DND-41 (cell line): ENCODE data around the gene MEX3B.

Source experiments
- ATAC-seq: fragments of 200-7000 bp; cut with Tn5 transposase; 3 replicates; pipeline ENCODE4 v1.9.1; 2021; ENCODE audit warnings: low read depth; ENCODE audit not compliant: insufficient read depth
- DNase-seq: peaks from one replicate; pipeline ENCODE4 v3.0.0-alpha.2; 2020
- H2AFZ ChIP-seq: 2 replicates; pipeline ENCODE4 v1.6.0; 2012; ENCODE audit warnings: low read depth, low read length
- H3K27ac ChIP-seq: 2 replicates; pipeline ENCODE4 v1.5.1; 2012; ENCODE audit warnings: low read length, inconsistent platforms
- H3K27me3 ChIP-seq: fragments of 200-600 bp; sonication (generic); 2 replicates; pipeline ENCODE4 v1.6.0; 2012; ENCODE audit warnings: low read length, mild to moderate bottlenecking, inconsistent platforms; ENCODE audit not compliant: insufficient read depth, poor library complexity
- H3K36me3 ChIP-seq: 2 replicates; pipeline ENCODE4 v1.5.1; 2012; ENCODE audit warnings: low read length, inconsistent platforms; ENCODE audit not compliant: insufficient read depth
- H3K4me1 ChIP-seq: 2 replicates; pipeline ENCODE4 v1.5.1; 2012; ENCODE audit warnings: mild to moderate bottlenecking, low read length; ENCODE audit not compliant: insufficient read depth
- H3K4me2 ChIP-seq: 2 replicates; pipeline ENCODE4 v1.6.0; 2012; ENCODE audit warnings: mild to moderate bottlenecking, moderate library complexity, low read length, inconsistent platforms; ENCODE audit not compliant: insufficient read depth
- H3K4me3 ChIP-seq, 2 experiments: fragments of 200-600 bp in 1 of 2; shearing (Covaris generic) in 1 of 2; 2 replicates each; pipeline ENCODE4 v1.5.1; 2012 to 2016; ENCODE audit warnings: inconsistent platforms in 2 of 2, low read length in 2 of 2, mild to moderate bottlenecking in 2 of 2, low read depth in 1 of 2, moderate library complexity in 1 of 2
- H3K79me2 ChIP-seq: 2 replicates; pipeline ENCODE4 v1.6.0; 2012; ENCODE audit warnings: low read length, inconsistent platforms; ENCODE audit not compliant: insufficient read depth
- H3K9ac ChIP-seq: 2 replicates; pipeline ENCODE4 v1.6.0; 2012; ENCODE audit warnings: low read depth, mild to moderate bottlenecking, inconsistent platforms, low read length, moderate library complexity
- H3K9me3 ChIP-seq: 2 replicates; pipeline ENCODE4 v1.5.1; 2012; ENCODE audit warnings: low read length, moderate library complexity, mild to moderate bottlenecking, inconsistent platforms; ENCODE audit not compliant: insufficient read depth, severe bottlenecking
- H4K20me1 ChIP-seq: 2 replicates; pipeline ENCODE4 v1.6.0; 2012; ENCODE audit warnings: low read length; ENCODE audit not compliant: insufficient read depth
- EZH2 ChIP-seq: IDR thresholded peaks from 3 replicates; pipeline ENCODE4 v1.6.1; 2012; ENCODE audit warnings: borderline replicate concordance, low read depth, mild to moderate bottlenecking, moderate library complexity, low read length, inconsistent platforms; ENCODE audit not compliant: severe bottlenecking
- TF ChIP-seq, protein P1 (sequence below): IDR thresholded peaks from 2 replicates; pipeline ENCODE4 v1.5.1; 2012; ENCODE audit warnings: borderline replicate concordance, low read length, moderate library complexity, mild to moderate bottlenecking; ENCODE audit not compliant: poor library complexity, severe bottlenecking; ENCODE audit errors: extremely low read depth

Gene MEX3B

GRCh38 chr15:82040390-82040789 lies 5.4 kb downstream of the MEX3B start:
- peaks cover 21% of the 10 kb centered on the region for H3K4me1 ChIP-seq
- TF ChIP-seq EZH2 = no peak
- TF ChIP-seq, protein P1, sequence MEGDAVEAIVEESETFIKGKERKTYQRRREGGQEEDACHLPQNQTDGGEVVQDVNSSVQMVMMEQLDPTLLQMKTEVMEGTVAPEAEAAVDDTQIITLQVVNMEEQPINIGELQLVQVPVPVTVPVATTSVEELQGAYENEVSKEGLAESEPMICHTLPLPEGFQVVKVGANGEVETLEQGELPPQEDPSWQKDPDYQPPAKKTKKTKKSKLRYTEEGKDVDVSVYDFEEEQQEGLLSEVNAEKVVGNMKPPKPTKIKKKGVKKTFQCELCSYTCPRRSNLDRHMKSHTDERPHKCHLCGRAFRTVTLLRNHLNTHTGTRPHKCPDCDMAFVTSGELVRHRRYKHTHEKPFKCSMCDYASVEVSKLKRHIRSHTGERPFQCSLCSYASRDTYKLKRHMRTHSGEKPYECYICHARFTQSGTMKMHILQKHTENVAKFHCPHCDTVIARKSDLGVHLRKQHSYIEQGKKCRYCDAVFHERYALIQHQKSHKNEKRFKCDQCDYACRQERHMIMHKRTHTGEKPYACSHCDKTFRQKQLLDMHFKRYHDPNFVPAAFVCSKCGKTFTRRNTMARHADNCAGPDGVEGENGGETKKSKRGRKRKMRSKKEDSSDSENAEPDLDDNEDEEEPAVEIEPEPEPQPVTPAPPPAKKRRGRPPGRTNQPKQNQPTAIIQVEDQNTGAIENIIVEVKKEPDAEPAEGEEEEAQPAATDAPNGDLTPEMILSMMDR = no peak
- ATAC-seq (no peak), DNase-seq (no peak)
- no peak overlapping the region for H3K4me3 ChIP-seq
- H3K9ac ChIP-seq = no peak overlapping the region
- H3K27me3 ChIP-seq = no peaks in the 10 kb centered on the region
- H2AFZ ChIP-seq = no peak overlapping the region
- no peak overlapping the region for H3K4me2 ChIP-seq
- H3K79me2 ChIP-seq = peaks cover 15% of the 10 kb centered on the region
- H4K20me1 ChIP-seq = peaks cover 18% of the 10 kb centered on the region
- H3K9me3 ChIP-seq = no peaks in the 10 kb centered on the region
- H3K27ac ChIP-seq = no peak overlapping the region
- peaks cover 13% of the 10 kb centered on the region for H3K36me3 ChIP-seq

- Histone ChIP-seq H3K4me3 (no peak overlapping the region), H3K27ac (no peak overlapping the region), H3K79me2 (peaks cover 10% of the 10 kb centered on the region), H2AFZ (no peak overlapping the region), H3K4me2 (no peak overlapping the region), H4K20me1 (peaks cover 18% of the 10 kb centered on the region), H3K9me3 (no peaks in the 10 kb centered on the region), H3K4me1 (peaks cover 20% of the 10 kb centered on the region), H3K27me3 (no peaks in the 10 kb centered on the region), H3K9ac (no peak overlapping the region), H3K36me3 (peaks cover 13% of the 10 kb centered on the region)
- DNase-seq = no peak
- no peak for ATAC-seq
- TF ChIP-seq, protein P1 = no peak
- no peak for TF ChIP-seq EZH2
Measured at GRCh38 chr15:82039871-82040270, 5.9 kb downstream of the MEX3B start.

DNA sequence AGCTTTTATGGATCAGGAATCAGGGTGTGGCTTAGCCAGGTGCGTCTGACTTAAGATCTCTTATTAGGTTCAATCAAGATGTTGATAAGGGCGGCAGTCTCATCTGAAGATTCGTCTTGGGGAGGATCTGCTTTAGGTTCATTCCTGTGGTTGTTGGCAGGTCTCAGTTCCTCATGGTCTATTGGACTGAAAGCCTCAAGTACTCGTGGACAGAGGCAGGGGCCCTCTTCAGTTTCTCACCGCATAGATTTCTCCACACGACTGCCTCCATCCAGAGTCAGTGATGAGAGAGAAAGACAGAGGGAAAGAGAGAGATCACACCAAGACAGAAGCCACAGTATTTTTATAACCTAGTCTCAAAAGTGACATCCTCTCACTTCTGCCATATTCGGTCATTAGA lies 9.4 kb downstream of the MEX3B start:
- H3K79me2 ChIP-seq = no peaks in the 10 kb centered on the region
- no peaks in the 10 kb centered on the region for H3K36me3 ChIP-seq
- H2AFZ ChIP-seq = no peak overlapping the region
- ATAC-seq (no peak), DNase-seq (no peak)
- H3K4me1 ChIP-seq = no peaks in the 10 kb centered on the region
- H3K9me3 ChIP-seq = no peaks in the 10 kb centered on the region
- H3K27me3 ChIP-seq = no peaks in the 10 kb centered on the region
- no peak overlapping the region for H3K9ac ChIP-seq
- H3K27ac ChIP-seq = no peak overlapping the region
- TF ChIP-seq EZH2 = no peak
- TF ChIP-seq, protein P1 = no peak
- H4K20me1 ChIP-seq = no peaks in the 10 kb centered on the region
- H3K4me2 ChIP-seq = no peak overlapping the region
- H3K4me3 ChIP-seq = no peak overlapping the region

DNA sequence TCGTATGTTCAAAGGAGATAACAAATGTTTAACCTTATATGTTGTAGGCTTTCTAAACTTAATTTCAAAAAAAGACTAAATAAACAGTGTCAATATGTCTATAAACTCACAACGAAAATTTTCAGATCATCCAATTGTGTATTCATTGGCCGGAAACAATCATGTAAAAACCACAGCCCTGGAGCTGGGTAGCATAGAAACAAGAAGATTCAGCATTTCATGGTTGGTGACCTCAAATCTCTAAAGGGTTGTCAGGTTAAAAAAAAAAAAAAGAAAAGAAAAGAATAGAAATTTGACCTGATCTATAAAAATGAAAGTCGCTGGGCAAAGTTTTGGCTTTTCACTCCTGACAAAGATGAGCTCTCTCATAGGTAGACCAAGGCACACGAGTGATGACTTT lies 13.9 kb downstream of the MEX3B start:
- no peak for ATAC-seq
- Histone ChIP-seq H3K9ac (no peak overlapping the region), H3K79me2 (no peaks in the 10 kb centered on the region), H3K9me3 (no peaks in the 10 kb centered on the region), H3K27ac (no peak overlapping the region), H4K20me1 (no peaks in the 10 kb centered on the region), H3K4me1 (no peaks in the 10 kb centered on the region), H3K4me3 (no peak overlapping the region), H3K4me2 (no peak overlapping the region), H2AFZ (no peak overlapping the region), H3K36me3 (no peaks in the 10 kb centered on the region), H3K27me3 (no peaks in the 10 kb centered on the region)
- TF ChIP-seq EZH2 = no peak
- TF ChIP-seq, protein P1 = no peak
- no peak for DNase-seq
